Heart right ventricle (tissue), 16 donors: Measurements from ENCODE around the gene GPR32. TPM values are rescaled to one million over a fixed set of nuclear protein-coding genes. Genes with fewer than 3 reads are reported as not detected.

Experiments used
- ATAC-seq, 8 donors: fragments of 200-7000 bp; cut with Tn5 transposase; one replicate each; pipeline ENCODE4 v1.9.1; 2020; ENCODE audit warnings: mild to moderate bottlenecking in 8 of 8, moderate library complexity in 8 of 8, moderate number of reproducible peaks in 1 of 8
- DNase-seq, 2 donors: peaks; one replicate each; pipeline ENCODE4 v3.0.0-alpha.2; 2020
- H3K27ac ChIP-seq, 10 donors: fragments of 200-600 bp; sonication (generic) in 2 of 10; one replicate each; pipeline versions ENCODE4 v1.5.0 to v1.8.0; 2020 to 2022; ENCODE audit warnings: mild to moderate bottlenecking in 3 of 10
- H3K27me3 ChIP-seq, 7 donors: fragments of 200-600 bp; one replicate each; pipeline ENCODE4 v1.8.0; 2021 to 2022; ENCODE audit warnings: mild to moderate bottlenecking in 2 of 7
- H3K36me3 ChIP-seq, 9 donors: fragments of 200-600 bp; sonication (generic) in 1 of 9; one replicate each; pipeline versions ENCODE4 v1.5.0 to v1.8.0; 2020 to 2022; ENCODE audit warnings: mild to moderate bottlenecking in 2 of 9
- H3K4me1 ChIP-seq, 9 donors: fragments of 200-600 bp; sonication (generic) in 1 of 9; one replicate each; pipeline versions ENCODE4 v1.5.0 to v1.8.0; 2020 to 2022; ENCODE audit warnings: mild to moderate bottlenecking in 4 of 9
- H3K4me3 ChIP-seq, 10 donors: fragments of 200-600 bp; sonication (generic) in 2 of 10; one replicate each; pipeline versions ENCODE4 v1.5.0 to v1.8.0; 2020 to 2022; ENCODE audit warnings: mild to moderate bottlenecking in 7 of 10, moderate library complexity in 2 of 10
- H3K9me3 ChIP-seq, 11 donors: fragments of 200-600 bp in 10 of 11; sonication (generic) in 2 of 11; one replicate each; pipeline versions ENCODE4 v1.5.0 to v1.8.0; 2013 to 2022; ENCODE audit warnings: mild to moderate bottlenecking in 2 of 11, control low read depth in 1 of 11, moderate library complexity in 1 of 11
- whole genome bisulfite sequencing, 2 donors: extraction: QIAGEN DNeasy Blood & Tissue Kit; methylation state at CpG; one replicate each; pipeline ENCODE4 v1.1.7; 2013; ENCODE audit warnings: inconsistent platforms in 1 of 2; 5-methylcytosine and 5-hydroxymethylcytosine counted together
- intact Hi-C, 10 donors: fragments of 100-400 bp; cut with DNase I; formaldehyde crosslinking; loops; one replicate each; pipeline versions ENCODE4 v1.11.1 to v1.14.2; 2022
- polyA plus RNA-seq, 2 donors: library from polyadenylated mRNA; stranded (reverse); fragments of 200-250 nt; gene quantifications; one replicate each; pipeline ENCODE4 v1.2.3, GENCODE V29; 2013
- total RNA-seq, 10 donors: library from RNA; stranded (reverse); fragmentation: NEBNext Ultra II Directional in 3 of 10; extraction: Animal tissue kit (Norgen Biotek cat#: 25700) in 3 of 10; gene quantifications; one replicate each; pipeline versions ENCODE4 v1.2.1 to v1.2.4, GENCODE V29; 2021 to 2023
- TF ChIP-seq, protein P1 (sequence below), 9 donors: fragments of 200-600 bp; sonication (generic) in 2 of 9; IDR thresholded peaks; one replicate each; pipeline versions ENCODE4 v1.5.0 to v1.8.0; 2021 to 2022; ENCODE audit warnings: antibody characterized with exemption in 9 of 9, mild to moderate bottlenecking in 5 of 9, moderate library complexity in 1 of 9
- donor health status: Arrhythmogenic right ventricular cardiomyopathy.
- donor health status: ischemic (EF 13 %, LVEDD 7.1; RV severe dilation, severe dysfunction).
- donor health status: healthy with polysubstance abuse.
- donor health status: DM: no; HTN: yes; CAD: no.
- donor health status: DM: no; HTN: no; CAD: no.
- donor health status: ischemic (EF 25% LVEDD 6.9; RV normal size, moderate dysfunction).
- donor health status: ischemic (EF 25% LVEDD 5.7; RV mildly dilated, moderate dysfunction).
- donor health status: healthy.
- donor health status: DM: yes; HTN: yes; CAD: no.
- donor health status: Ischemic cardiomyopathy.
- donor health status: ischemic (EF 35%, LVEDD 5.7; RV mildly dilated, moderate dysfunction).
- donor health status: nonischemic (EF 11% LVEDD 7.7; RV severe dilation, severe dysfunction).
- donor health status: DM: yes; HTN: yes; CAD: no.
- donor health status: PGD.
- donor health status: ischemic (EF 29% LVEDD 5.4; RV normal size, mild dysfunction).
- donor health status: nonischemic (EF 23%, LVEDD 6.1; RV moderate dilation, normal function).

The GPR32 gene
- total and polyA plus RNA-seq, 12 donors: not detected

DNA sequence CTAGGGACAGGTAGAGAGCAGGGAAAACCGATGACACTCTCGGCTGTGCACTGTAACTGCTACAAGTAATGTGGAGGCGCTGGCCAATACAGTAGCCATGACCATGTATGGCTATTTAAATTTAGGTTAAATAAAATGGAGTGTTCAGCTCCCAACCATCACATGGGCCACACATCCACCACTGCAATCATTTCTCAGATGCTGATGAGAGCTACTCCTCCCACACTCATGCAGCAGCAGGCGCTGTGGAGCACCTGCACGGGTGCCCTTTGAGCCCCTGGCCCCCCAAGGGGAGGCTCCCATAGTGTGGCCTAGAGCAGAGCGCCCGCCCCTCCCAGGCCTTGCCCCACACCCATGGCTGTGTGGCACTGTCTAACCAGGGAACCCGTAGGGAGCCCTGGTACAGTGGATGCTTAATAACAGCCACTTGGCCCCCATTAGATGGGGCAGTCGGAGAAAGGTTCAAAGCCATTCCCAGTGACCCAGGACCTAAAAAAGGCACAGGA is 25.9 kb downstream of the GPR32 start:
- peaks cover 0 to 54% (median 6%) of the 10 kb centered on the region in 9 donors for H3K36me3 ChIP-seq

DNA sequence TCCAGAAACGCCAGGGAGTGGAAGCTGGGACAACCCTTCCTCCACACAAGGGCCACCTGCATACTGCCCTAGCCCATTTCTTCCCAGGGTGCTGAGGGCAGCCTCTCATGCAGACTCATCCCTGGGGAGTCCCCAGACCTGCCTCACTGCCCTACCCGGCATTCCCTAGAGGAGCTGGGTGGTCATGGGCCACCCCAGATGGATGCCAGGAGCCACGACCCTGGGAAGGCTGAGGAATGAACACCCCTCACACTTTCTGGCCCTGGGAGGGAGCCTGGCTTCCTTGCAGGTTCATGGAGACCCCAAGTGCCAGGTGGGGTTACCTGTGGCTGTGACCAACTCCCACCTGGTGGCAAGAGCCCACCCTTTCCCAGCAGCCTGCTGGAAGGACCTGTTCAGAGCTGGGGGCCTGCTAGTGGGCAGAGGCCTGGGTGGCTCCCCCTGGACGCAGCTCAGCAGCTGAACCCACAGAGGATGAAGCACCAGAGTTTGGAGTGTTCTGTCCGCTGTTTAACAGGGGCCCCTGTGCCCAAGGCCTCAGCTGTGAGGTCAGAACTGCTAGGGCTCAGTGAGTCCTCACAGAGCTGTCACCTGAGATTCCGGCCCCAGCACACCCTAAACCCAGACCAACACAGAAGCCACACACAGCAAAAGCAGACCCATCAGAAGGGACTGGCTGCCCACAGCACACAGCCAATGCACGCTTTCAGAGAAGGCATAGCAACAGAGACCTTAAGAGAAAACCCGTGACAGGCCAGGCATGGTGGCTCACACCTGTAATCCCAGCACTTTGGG is 26.6 kb downstream of the GPR32 start:
- 89 to 90% methylated on average over 8 of the region's 8 CpGs for WGBS, 2 donors
- DNase-seq (no peak), ATAC-seq (no peak)
- Histone ChIP-seq H3K4me1 (no peaks in the 10 kb centered on the region), H3K27ac (no peak overlapping the region), H3K9me3 (no peaks in the 10 kb centered on the region), H3K4me3 (no peak overlapping the region), H3K27me3 (peaks cover 0 to 5% (median 0%) of the 10 kb centered on the region in 7 donors), H3K36me3 (peaks cover 0 to 61% (median 6%) of the 10 kb centered on the region in 9 donors)
- intact Hi-C loops: no loop called here
- TF ChIP-seq, protein P1, sequence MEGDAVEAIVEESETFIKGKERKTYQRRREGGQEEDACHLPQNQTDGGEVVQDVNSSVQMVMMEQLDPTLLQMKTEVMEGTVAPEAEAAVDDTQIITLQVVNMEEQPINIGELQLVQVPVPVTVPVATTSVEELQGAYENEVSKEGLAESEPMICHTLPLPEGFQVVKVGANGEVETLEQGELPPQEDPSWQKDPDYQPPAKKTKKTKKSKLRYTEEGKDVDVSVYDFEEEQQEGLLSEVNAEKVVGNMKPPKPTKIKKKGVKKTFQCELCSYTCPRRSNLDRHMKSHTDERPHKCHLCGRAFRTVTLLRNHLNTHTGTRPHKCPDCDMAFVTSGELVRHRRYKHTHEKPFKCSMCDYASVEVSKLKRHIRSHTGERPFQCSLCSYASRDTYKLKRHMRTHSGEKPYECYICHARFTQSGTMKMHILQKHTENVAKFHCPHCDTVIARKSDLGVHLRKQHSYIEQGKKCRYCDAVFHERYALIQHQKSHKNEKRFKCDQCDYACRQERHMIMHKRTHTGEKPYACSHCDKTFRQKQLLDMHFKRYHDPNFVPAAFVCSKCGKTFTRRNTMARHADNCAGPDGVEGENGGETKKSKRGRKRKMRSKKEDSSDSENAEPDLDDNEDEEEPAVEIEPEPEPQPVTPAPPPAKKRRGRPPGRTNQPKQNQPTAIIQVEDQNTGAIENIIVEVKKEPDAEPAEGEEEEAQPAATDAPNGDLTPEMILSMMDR (IDR thresholded peaks at IDR 0.05): no peak

More for the DNA sequence above, 25.9 kb downstream of the GPR32 start:
- TF ChIP-seq, protein P1 (IDR thresholded peaks at IDR 0.05): no peak
- H3K9me3 ChIP-seq: no peaks in the 10 kb centered on the region
- H3K4me1 ChIP-seq: no peaks in the 10 kb centered on the region
- ATAC-seq (no peak), DNase-seq (no peak)
- H3K27me3 ChIP-seq: peaks cover 0 to 11% (median 0%) of the 10 kb centered on the region in 7 donors
- WGBS, 2 donors: 87 to 88% methylated on average over 9 of the region's 9 CpGs
- no peak overlapping the region for H3K27ac ChIP-seq
- intact Hi-C loops: no loop called here
- H3K4me3 ChIP-seq: no peak overlapping the region

DNA sequence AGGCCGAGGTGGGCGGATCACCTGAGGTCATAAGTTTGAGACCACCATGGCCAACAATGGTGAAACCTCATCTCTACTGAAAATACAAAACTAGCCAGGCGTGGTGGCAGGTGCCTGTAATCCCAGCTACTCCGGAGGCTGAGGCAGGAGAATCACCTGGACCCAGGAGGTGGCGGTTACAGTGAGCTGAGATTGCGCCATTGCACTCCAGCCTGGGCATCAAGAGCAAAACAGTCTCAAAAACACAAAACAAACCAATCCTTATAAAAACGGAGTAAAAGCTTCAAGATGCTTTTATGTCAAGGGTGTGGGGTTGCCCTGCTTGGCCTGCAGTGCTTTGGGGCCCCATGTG is 27.1 kb downstream of the GPR32 start:
- Histone ChIP-seq H3K27ac (no peak overlapping the region), H3K4me1 (peaks cover 0 to 4% (median 3%) of the 10 kb centered on the region in 9 donors), H3K27me3 (no peaks in the 10 kb centered on the region), H3K36me3 (peaks cover 0 to 66% (median 6%) of the 10 kb centered on the region in 9 donors), H3K9me3 (no peaks in the 10 kb centered on the region), H3K4me3 (no peak overlapping the region)
- ATAC-seq (no peak), DNase-seq (no peak)
- intact Hi-C loops: no loop called here
- TF ChIP-seq, protein P1 (IDR thresholded peaks at IDR 0.05): no peak
- 93 to 95% methylated on average over 7 of the region's 7 CpGs for WGBS, 2 donors

GRCh38 chr19:50797781-50798658 is 27.8 kb downstream of the GPR32 start:
- H3K27me3 ChIP-seq: no peaks in the 10 kb centered on the region
- no peaks in the 10 kb centered on the region for H3K9me3 ChIP-seq
- TF ChIP-seq, protein P1 (IDR thresholded peaks at IDR 0.05): no peak
- DNase-seq (no peak), ATAC-seq (peak in 3 of 8 donors; percentile 5 to 23 (median 10))
- no peak overlapping the region for H3K27ac ChIP-seq
- no peak overlapping the region for H3K4me3 ChIP-seq
- peaks cover 0 to 66% (median 6%) of the 10 kb centered on the region in 9 donors for H3K36me3 ChIP-seq
- intact Hi-C loops: no loop called here
- H3K4me1 ChIP-seq: peaks cover under 1 to 11% (median 9%) of the 10 kb centered on the region in 9 donors
- 81 to 82% methylated on average over 18 of the region's 18 CpGs for WGBS, 2 donors
